IPS-18a (cell line): ENCODE results near the gene PRMT6.

Experiments used
- H3K27ac ChIP-seq: one replicate; pipeline ENCODE4 v1.5.1; 2013; ENCODE audit warnings: low read length
- H3K27me3 ChIP-seq: one replicate; pipeline ENCODE4 v1.6.1; 2013; ENCODE audit warnings: mild to moderate bottlenecking, low read length; ENCODE audit not compliant: control insufficient read depth, insufficient read depth
- H3K36me3 ChIP-seq: one replicate; pipeline ENCODE4 v1.6.1; 2013; ENCODE audit warnings: low read depth, low read length; ENCODE audit not compliant: control insufficient read depth
- H3K4me1 ChIP-seq: one replicate; pipeline ENCODE4 v1.6.1; 2013; ENCODE audit warnings: low read depth, low read length; ENCODE audit not compliant: control insufficient read depth
- H3K4me3 ChIP-seq: one replicate; pipeline ENCODE4 v1.5.1; 2013; ENCODE audit warnings: low read length
- H3K9ac ChIP-seq: one replicate; pipeline ENCODE4 v1.6.1; 2013; ENCODE audit warnings: mild to moderate bottlenecking, low read length, moderate library complexity
- H3K9me3 ChIP-seq: one replicate; pipeline ENCODE4 v1.6.1; 2013; ENCODE audit warnings: low read depth, low read length; ENCODE audit not compliant: control insufficient read depth

Gene PRMT6

DNA sequence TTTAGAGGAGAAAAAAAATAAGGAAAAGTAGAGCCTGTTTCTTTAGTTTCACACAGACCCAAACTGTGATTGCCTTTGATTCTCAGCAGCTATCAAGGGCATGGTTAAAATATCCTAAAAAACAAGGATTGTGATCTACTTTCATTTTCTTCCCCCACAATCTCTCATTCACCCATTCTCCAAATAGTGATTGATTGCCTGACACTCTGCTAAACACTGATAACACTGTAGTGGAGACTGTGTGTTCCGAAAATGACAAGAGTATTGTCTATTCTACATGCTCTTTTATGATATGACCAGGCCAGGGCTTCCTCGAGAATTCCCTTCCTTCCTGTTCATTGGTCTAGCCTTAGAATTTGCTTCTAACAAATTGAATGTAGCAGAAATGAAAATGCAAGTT lies 40.2 kb downstream of the PRMT6 start:
- Histone ChIP-seq H3K9me3 (no peaks in the 10 kb centered on the region), H3K9ac (no peak overlapping the region), H3K4me1 (no peaks in the 10 kb centered on the region), H3K4me3 (no peak overlapping the region), H3K36me3 (no peaks in the 10 kb centered on the region), H3K27ac (no peak overlapping the region), H3K27me3 (no peaks in the 10 kb centered on the region)

DNA sequence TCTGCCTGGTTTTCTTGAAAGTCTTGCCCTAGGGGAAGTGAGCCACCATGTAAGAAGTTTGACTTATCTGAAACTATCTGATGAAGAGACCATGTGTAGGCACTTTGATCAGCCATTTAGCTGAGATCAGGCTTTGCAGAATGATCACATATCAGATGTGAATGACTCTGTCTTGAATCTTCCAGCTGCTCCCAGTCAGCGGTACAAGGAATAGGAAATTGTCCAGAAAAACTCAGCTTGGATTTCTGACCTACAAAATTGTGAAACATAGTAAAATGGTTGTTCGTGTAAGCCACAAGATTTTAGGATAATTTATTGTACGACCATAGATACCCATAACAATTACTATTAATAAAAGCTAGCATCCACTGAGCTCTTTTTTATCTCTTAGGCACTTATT lies 42.5 kb downstream of the PRMT6 start:
- Histone ChIP-seq H3K36me3 (no peaks in the 10 kb centered on the region), H3K9ac (no peak overlapping the region), H3K9me3 (no peaks in the 10 kb centered on the region), H3K4me1 (no peaks in the 10 kb centered on the region), H3K27ac (no peak overlapping the region), H3K4me3 (no peak overlapping the region), H3K27me3 (no peaks in the 10 kb centered on the region)

DNA sequence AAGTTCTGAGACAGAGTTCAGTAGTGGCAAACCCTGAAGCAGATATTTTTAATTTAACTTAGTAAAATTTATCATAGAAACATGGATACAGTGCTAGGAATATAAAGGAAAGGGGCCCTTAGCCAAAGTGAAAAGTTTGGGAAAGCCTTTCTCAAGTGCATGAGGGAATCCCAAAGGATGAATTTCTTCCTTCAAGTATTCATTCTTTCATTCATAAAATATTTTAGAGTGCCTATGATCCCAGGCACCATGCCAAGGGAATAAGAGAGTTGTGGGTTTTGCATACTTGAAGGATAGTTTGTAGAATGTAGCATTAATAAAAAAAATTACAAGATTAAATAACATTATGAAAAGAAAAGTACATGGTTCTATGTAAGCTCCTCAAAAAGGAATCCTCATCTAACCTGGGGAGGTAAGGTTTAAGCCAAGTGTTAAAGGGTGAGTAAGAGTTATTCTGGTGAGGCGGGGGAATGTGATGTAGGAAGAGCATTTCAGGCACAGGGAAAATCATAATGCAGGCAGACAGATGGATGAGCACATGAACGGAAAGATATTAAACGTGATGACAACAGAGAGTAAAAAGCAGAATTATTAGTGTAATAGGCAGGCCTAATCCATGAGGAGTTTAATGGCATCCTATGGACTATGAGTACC lies 44.0 kb downstream of the PRMT6 start:
- Histone ChIP-seq H3K4me1 (no peaks in the 10 kb centered on the region), H3K36me3 (no peaks in the 10 kb centered on the region)

GRCh38 chr1:107105914-107106313 lies 49.4 kb downstream of the PRMT6 start:
- Histone ChIP-seq H3K4me1 (peaks cover 3% of the 10 kb centered on the region), H3K4me3 (no peak overlapping the region), H3K27ac (no peak overlapping the region), H3K9ac (no peak overlapping the region), H3K36me3 (no peaks in the 10 kb centered on the region), H3K27me3 (no peaks in the 10 kb centered on the region), H3K9me3 (no peaks in the 10 kb centered on the region)

More for the DNA sequence above, 44.0 kb downstream of the PRMT6 start:
- Histone ChIP-seq H3K4me3 (no peak overlapping the region), H3K27me3 (no peaks in the 10 kb centered on the region), H3K9me3 (no peaks in the 10 kb centered on the region), H3K27ac (no peak overlapping the region), H3K9ac (no peak overlapping the region)
